BLaER1 (cell line): ENCODE data around the gene ZNF778.
"Not testable (repeated sequence)": the region's sequence is repeated elsewhere in the genome, so short reads cannot be mapped to it uniquely, and the experiment has no call there.

ENCODE experiments used
- H3K27ac ChIP-seq: shearing (Covaris generic); formaldehyde crosslinking; 2 replicates; pipeline ENCODE4 v1.8.1; 2022
- H3K27me3 ChIP-seq: shearing (Covaris generic); formaldehyde crosslinking; 2 replicates; pipeline ENCODE4 v1.8.1; 2022
- H3K36me3 ChIP-seq: shearing (Covaris generic); formaldehyde crosslinking; 2 replicates; pipeline ENCODE4 v1.8.1; 2022
- H3K4me1 ChIP-seq: shearing (Covaris generic); formaldehyde crosslinking; 2 replicates; pipeline ENCODE4 v1.8.1; 2022
- H3K4me2 ChIP-seq: shearing (Covaris generic); formaldehyde crosslinking; 2 replicates; pipeline ENCODE4 v1.8.1; 2022
- H3K4me3 ChIP-seq: shearing (Covaris generic); formaldehyde crosslinking; 2 replicates; pipeline ENCODE4 v1.8.1; 2022
- H3K9ac ChIP-seq: shearing (Covaris generic); formaldehyde crosslinking; 2 replicates; pipeline ENCODE4 v1.8.1; 2022
- H3K9me3 ChIP-seq: shearing (Covaris generic); formaldehyde crosslinking; 2 replicates; pipeline ENCODE4 v1.8.1; 2022
- H4K20me1 ChIP-seq: shearing (Covaris generic); formaldehyde crosslinking; 2 replicates; pipeline ENCODE4 v1.8.1; 2022
- Cebpa-rat ChIP-seq: shearing (Covaris generic); IDR thresholded peaks from 2 replicates; pipeline ENCODE4 v1.8.1; 2022

The ZNF778 gene

DNA sequence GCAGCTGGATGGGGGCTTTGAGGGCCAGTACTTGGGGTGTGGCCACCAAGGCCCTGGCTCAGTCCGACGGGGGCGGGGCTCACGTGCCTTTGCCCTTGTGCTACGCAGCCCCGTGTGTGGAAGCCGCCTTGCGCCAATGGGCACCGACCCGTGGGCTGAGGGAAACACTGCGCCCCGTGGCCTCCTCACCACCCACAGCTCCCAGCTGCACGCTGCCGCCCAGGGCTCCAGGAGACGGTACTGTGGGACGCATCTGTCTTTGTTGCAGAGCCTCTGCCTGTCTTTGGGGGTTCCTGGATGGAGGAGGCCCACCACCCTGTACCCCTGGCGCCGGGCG is 38.4 kb upstream of the ZNF778 start:
- Histone ChIP-seq H3K27ac (0 out of 2 replicates have a peak overlapping the region, but pooled peaks have one; percentile 3), H3K36me3 (no peaks in the 10 kb centered on the region), H3K9me3 (no peaks in the 10 kb centered on the region), H3K4me3 (no peak overlapping the region), H3K9ac (no peak overlapping the region), H3K4me1 (peaks cover 83% of the 10 kb centered on the region), H3K27me3 (0 out of 2 replicates have a peak, but pooled peaks cover 8% of the 10 kb centered on the region), H3K4me2 (0 out of 2 replicates have a peak overlapping the region, but pooled peaks have one; percentile 12), H4K20me1 (no peaks in the 10 kb centered on the region)
- TF ChIP-seq Cebpa-rat: no peak

DNA sequence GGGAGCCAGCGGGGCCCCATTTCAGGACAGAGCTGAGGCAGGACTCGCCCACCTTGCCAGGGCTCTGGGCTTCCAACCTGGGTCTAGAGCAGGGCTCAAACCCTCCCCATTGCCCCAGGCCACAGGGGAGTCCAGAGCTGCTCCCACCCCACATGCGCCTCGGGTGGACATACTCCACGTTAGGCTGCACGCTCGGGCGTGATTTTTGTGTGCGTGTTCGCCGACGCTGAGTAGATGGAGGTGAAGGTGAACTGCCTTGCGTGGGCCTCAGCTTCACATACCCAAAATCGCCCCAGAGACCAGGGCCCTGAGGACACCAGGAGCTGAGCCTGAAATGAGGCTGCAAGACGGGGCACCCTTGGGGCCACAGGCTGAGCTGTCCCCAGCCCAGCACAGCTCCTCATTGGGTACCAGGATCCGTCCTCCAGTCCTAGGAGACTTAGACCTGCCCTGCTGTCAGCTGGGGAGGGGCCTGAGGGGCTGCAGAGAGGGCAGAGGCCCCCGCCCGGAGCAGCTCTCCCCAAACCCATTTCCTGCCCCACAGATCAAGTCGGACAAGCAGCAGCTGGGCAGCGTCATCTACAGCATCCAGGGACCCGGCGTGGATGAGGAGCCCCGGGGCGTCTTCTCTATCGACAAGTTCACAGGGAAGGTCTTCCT is 37.7 kb upstream of the ZNF778 start:
- no peak overlapping the region for H3K9ac ChIP-seq
- no peaks in the 10 kb centered on the region for H4K20me1 ChIP-seq
- H3K36me3 ChIP-seq: no peaks in the 10 kb centered on the region
- H3K27ac ChIP-seq: 0 out of 2 replicates have a peak overlapping the region, but pooled peaks have one; percentile 3
- TF ChIP-seq Cebpa-rat: no peak
- H3K9me3 ChIP-seq: no peaks in the 10 kb centered on the region
- H3K4me3 ChIP-seq: no peak overlapping the region
- H3K4me1 ChIP-seq: peaks cover 80% of the 10 kb centered on the region
- H3K27me3 ChIP-seq: 0 out of 2 replicates have a peak, but pooled peaks cover 11% of the 10 kb centered on the region
- 0 out of 2 replicates have a peak overlapping the region, but pooled peaks have one; percentile 25 for H3K4me2 ChIP-seq

DNA sequence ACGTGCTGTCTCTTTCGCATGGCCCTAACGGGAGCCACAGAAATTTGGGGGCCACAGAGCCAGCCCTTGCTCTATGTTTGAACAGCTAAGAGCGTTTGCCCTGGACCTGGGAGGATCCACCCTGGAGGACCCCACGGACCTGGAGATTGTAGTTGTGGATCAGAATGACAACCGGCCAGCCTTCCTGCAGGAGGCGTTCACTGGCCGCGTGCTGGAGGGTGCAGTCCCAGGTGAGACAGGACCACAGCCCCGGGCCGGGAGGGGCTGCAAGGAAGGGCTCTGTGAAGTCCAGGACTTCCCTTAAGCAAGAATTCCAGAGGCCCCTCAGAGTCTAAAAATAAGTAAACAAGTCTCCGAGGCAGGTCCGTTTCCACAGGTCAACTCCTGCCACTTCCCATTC is 34.0 kb upstream of the ZNF778 start:
- H3K4me3 ChIP-seq: no peak overlapping the region
- 0 out of 2 replicates have a peak, but pooled peaks cover 11% of the 10 kb centered on the region for H3K27me3 ChIP-seq
- no peaks in the 10 kb centered on the region for H3K9me3 ChIP-seq
- no peak for TF ChIP-seq Cebpa-rat
- no peaks in the 10 kb centered on the region for H4K20me1 ChIP-seq
- peaks cover 47% of the 10 kb centered on the region for H3K4me1 ChIP-seq
- no peak overlapping the region for H3K27ac ChIP-seq
- 0 out of 2 replicates have a peak overlapping the region, but pooled peaks have one; percentile 26 for H3K4me2 ChIP-seq
- no peaks in the 10 kb centered on the region for H3K36me3 ChIP-seq
- H3K9ac ChIP-seq: 0 out of 2 replicates have a peak overlapping the region, but pooled peaks have one; percentile 15

DNA sequence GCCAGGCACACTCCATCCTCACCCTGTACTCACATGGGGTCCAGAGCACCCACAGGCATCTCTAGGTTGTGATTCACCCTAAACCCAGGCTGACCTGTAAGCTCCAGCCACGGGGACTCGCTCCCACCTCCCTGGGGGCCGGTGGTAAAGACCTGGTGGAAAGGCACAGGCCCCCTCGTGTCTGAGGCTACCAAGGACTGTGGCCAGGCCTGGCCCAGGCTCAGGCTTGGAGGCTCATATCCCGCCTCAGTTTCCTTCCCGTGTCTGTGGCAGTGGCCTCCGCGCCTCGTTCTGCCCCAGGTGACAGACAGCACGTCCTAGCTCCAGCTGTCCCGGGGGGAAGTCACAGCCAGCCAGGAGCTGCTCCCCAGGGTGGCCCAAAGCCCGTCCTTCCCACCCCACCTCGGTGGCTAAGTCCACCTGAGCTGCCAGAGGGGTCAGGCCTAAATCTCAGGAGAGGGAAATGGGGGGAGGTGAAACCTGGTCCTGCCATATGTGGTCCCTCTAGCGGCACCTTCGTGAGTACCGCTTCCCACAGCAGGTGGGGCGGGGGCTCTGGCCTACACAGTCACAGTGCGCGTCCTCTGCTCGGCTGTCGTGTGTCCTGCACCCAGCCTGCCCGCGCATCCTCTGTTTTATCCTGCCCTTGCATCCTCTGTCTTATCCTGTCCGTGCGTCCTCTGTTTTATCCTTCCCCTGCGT is 33.4 kb upstream of the ZNF778 start:
- H3K4me3 ChIP-seq: no peak overlapping the region

DNA sequence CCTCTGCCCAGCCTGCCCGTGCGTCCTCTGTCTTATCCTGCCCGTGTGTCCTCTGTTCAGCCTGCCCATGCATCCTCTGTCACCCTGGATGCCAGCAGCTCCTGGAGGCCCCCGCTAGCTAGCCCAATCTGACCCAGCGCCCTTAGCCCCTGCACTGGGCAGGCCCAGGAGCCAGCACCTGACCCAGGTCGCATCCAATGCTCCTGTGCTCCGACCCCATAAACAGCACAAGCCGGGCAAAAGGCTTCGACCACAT is 32.9 kb upstream of the ZNF778 start:
- 0 out of 2 replicates have a peak, but pooled peaks cover 11% of the 10 kb centered on the region for H3K27me3 ChIP-seq
- no peak for TF ChIP-seq Cebpa-rat
- peaks cover 5% of the 10 kb centered on the region for H4K20me1 ChIP-seq
- no peak overlapping the region for H3K27ac ChIP-seq
- H3K9me3 ChIP-seq: no peaks in the 10 kb centered on the region
- no peak overlapping the region for H3K4me3 ChIP-seq
- no peak overlapping the region for H3K4me2 ChIP-seq
- H3K4me1 ChIP-seq: peaks cover 37% of the 10 kb centered on the region
- H3K36me3 ChIP-seq: no peaks in the 10 kb centered on the region
- no peak overlapping the region for H3K9ac ChIP-seq

More for the DNA sequence above, 33.4 kb upstream of the ZNF778 start:
- peaks cover 42% of the 10 kb centered on the region for H3K4me1 ChIP-seq
- 0 out of 2 replicates have a peak overlapping the region, but pooled peaks have one; percentile 15 for H3K9ac ChIP-seq
- no peak for TF ChIP-seq Cebpa-rat
- 0 out of 2 replicates have a peak, but pooled peaks cover 11% of the 10 kb centered on the region for H3K27me3 ChIP-seq
- no peaks in the 10 kb centered on the region for H3K36me3 ChIP-seq
- H3K4me2 ChIP-seq: peak overlapping the region; percentile 26; the same call in 1 of the 2 replicates
- H3K27ac ChIP-seq: no peak overlapping the region
- H3K9me3 ChIP-seq: no peaks in the 10 kb centered on the region
- H4K20me1 ChIP-seq: no peaks in the 10 kb centered on the region

DNA sequence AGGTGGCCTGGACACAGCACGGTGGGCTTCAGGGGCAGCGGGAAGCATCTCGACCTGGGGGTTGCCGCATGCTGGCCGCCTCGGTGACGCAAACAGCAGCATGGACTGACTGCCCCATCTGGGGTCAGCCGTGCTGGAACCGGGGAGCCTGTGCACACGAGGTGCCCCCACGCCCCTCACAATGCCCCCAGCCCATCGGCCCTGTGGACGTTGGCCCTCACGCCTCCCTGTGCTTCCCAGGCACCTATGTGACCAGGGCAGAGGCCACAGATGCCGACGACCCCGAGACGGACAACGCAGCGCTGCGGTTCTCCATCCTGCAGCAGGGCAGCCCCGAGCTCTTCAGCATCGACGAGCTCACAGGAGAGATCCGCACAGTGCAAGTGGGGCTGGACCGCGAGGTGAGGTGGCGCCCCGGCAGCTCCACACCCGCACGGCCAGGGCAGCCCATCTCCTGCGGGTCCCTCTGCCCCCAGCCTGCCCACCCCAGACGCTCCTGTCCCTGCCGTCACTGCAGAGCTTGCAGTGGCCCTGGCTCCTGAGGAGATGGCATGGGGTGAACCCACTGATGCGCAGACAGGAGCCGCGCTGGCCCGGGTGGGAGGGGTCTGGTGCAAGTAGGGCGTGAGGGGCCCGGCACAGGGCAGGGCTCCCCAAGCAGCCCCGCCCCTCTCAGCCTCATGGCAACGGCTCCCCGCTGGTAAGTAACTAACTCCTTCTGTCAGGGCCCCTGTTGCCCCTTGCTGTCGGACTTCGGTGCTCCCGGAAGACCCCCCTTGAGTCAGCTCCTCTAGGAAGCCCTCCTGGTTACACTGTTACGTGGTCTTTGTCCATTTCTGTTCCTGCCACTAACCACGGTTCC is 32.3 kb upstream of the ZNF778 start:
- H3K36me3 ChIP-seq: no peaks in the 10 kb centered on the region
- no peak overlapping the region for H3K27ac ChIP-seq
- H3K9me3 ChIP-seq: no peaks in the 10 kb centered on the region
- TF ChIP-seq Cebpa-rat: no peak
- H3K9ac ChIP-seq: no peak overlapping the region
- 0 out of 2 replicates have a peak, but pooled peaks cover 11% of the 10 kb centered on the region for H3K27me3 ChIP-seq
- H4K20me1 ChIP-seq: peaks cover 8% of the 10 kb centered on the region
- peaks cover 32% of the 10 kb centered on the region for H3K4me1 ChIP-seq
- no peak overlapping the region for H3K4me2 ChIP-seq
- H3K4me3 ChIP-seq: no peak overlapping the region

DNA sequence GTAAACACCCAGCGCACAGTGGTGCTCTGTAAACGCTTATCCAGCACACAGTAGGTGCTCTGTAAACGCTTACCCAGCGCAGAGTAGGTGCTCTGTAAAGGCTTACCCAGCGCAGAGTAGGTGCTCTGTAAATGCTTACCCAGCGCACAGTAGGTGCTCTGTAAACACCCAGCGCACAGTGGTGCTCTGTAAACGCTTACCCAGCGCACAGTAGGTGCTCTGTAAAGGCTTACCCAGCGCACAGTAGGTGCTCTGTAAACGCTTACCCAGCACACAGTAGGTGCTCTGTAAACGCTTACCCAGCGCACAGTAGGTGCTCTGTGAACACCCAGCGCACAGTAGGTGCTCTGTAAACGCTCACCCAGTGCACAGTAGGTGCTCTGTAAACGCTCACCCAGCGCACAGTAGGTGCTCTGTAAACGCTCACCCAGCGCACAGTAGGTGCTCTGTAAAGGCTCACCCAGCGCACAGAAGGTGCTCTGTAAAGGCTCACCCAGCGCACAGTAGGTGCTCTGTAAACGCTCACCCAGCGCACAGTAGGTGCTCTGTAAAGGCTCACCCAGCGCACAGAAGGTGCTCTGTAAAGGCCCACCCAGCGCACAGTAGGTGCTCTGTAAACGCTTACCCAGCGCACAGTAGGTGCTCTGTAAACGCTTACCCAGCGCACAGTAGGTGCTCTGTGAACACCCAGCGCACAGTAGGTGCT is 31.5 kb upstream of the ZNF778 start:
- Histone ChIP-seq H3K27me3 (0 out of 2 replicates have a peak, but pooled peaks cover 11% of the 10 kb centered on the region), H3K4me1 (peaks cover 26% of the 10 kb centered on the region)
- not testable (repeated sequence) for H4K20me1 ChIP-seq, H3K36me3 ChIP-seq, H3K4me3 ChIP-seq, H3K9ac ChIP-seq, H3K9me3 ChIP-seq, H3K27ac ChIP-seq, H3K4me2 ChIP-seq

DNA sequence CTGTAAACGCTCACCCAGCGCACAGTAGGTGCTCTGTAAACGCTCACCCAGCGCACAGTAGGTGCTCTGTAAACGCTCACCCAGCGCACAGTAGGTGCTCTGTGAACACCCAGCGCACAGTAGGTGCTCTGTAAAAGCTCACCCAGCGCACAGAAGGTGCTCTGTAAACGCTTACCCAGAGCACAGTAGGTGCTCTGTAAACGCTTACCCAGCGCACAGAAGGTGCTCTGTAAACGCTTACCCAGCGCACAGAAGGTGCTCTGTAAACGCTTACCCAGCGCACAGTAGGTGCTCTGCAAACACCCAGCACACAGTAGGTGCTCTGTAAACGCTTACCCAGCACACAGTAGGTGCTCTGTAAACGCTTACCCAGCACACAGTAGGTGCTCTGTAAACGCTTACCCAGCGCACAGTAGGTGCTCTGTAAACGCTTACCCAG is 30.9 kb upstream of the ZNF778 start:
- H3K9me3 ChIP-seq, H3K36me3 ChIP-seq: not testable (repeated sequence)

More for the DNA sequence above, 30.9 kb upstream of the ZNF778 start:
- Histone ChIP-seq H3K27me3 (0 out of 2 replicates have a peak, but pooled peaks cover 11% of the 10 kb centered on the region), H4K20me1 (peaks cover 12% of the 10 kb centered on the region), H3K4me1 (peaks cover 28% of the 10 kb centered on the region)
- not testable (repeated sequence) for H3K4me2 ChIP-seq, H3K9ac ChIP-seq, H3K27ac ChIP-seq, H3K4me3 ChIP-seq
